ENCODE measurements around the gene VSTM2B.

Gene VSTM2B

DNA sequence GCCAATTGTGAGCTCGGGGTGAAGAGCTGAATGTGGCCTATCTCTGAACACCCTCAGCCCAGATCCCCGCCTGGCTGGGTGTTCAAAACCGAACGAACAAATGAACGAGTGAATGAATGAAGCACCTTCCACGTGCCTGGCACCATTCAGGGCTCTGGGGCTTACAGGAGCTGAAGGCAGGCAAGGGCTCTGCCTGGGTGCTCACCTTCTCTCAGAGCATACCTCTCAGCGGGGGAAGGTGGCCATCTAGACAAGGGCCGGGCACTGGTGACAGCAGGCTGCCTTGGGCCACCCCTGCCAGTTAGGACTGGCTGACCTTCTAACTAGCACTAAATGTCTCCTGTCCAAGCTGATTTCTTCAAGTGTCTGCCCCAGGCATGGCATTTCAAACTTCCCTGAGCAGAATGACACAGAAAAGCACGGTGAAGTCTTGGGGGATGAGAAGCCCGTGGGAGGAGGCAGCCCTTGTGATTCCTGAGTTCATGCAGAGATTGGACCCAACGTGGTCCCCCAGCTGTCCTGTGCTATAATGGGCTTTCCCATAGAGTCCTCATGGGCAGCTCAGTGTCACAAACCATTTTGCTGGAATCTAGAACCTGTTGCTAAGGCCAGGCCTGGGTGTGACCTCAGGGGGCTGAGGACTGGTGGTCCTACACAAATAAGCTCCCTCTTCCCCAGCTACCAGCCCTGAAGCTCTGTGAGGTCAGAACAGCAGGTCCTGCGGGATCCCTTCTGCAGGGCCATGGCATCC lies 27.9 kb upstream of the VSTM2B start:
- no peak for ATAC-seq
- TF ChIP-seq, protein P1, sequence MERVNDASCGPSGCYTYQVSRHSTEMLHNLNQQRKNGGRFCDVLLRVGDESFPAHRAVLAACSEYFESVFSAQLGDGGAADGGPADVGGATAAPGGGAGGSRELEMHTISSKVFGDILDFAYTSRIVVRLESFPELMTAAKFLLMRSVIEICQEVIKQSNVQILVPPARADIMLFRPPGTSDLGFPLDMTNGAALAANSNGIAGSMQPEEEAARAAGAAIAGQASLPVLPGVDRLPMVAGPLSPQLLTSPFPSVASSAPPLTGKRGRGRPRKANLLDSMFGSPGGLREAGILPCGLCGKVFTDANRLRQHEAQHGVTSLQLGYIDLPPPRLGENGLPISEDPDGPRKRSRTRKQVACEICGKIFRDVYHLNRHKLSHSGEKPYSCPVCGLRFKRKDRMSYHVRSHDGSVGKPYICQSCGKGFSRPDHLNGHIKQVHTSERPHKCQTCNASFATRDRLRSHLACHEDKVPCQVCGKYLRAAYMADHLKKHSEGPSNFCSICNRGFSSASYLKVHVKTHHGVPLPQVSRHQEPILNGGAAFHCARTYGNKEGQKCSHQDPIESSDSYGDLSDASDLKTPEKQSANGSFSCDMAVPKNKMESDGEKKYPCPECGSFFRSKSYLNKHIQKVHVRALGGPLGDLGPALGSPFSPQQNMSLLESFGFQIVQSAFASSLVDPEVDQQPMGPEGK (CRISPR knock-in tag; IDR thresholded peaks at IDR 0.05; ENCODE audit: borderline replicate concordance), result no peak
- TF ChIP-seq ARNTL (CRISPR knock-in tag; IDR thresholded peaks at IDR 0.05; ENCODE audit: borderline replicate concordance, low read depth), result no peak

DNA sequence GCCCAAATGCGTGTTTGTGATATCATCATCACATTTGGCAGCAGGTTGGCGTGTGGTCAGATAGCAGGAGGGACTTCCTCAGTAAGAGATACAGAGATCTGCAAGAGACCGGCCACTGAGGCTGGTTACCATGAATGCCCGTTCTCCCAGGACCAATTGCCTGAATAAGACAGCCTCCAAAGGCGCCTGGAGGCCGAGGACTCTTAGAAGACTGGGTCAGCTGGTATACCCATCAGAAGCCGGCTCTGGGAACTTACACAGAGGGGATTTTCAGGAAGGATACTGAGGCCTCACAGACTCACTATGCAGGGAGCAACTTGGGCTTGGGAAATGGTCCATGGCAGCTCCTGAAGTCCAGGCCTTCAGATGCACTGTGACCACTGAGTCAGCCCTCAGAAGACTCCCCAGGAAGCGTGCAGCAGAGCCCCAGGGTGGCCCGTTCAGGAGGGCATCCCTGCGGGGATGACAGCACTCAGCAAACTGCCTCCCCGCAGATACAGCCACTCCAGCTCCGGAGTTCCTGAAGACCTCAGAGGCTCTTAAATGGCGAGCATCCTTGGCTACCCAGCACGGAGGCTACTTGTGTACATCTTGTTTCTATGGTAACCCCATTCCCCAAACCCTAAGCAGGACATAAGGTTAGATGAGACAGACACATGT lies 26.4 kb upstream of the VSTM2B start:
- TF ChIP-seq, protein P2, sequence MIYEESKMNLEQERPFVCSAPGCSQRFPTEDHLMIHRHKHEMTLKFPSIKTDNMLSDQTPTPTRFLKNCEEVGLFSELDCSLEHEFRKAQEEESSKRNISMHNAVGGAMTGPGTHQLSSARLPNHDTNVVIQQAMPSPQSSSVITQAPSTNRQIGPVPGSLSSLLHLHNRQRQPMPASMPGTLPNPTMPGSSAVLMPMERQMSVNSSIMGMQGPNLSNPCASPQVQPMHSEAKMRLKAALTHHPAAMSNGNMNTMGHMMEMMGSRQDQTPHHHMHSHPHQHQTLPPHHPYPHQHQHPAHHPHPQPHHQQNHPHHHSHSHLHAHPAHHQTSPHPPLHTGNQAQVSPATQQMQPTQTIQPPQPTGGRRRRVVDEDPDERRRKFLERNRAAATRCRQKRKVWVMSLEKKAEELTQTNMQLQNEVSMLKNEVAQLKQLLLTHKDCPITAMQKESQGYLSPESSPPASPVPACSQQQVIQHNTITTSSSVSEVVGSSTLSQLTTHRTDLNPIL (CRISPR knock-in tag; IDR thresholded peaks at IDR 0.05; ENCODE audit: low read depth), result no peak
- TF ChIP-seq ZC3H10 (CRISPR knock-in tag; IDR thresholded peaks at IDR 0.05) (no peak), PPARA (CRISPR knock-in tag; IDR thresholded peaks at IDR 0.05; ENCODE audit: borderline replicate concordance) (no peak), TCF4 (CRISPR knock-in tag; IDR thresholded peaks at IDR 0.05; ENCODE audit: borderline replicate concordance) (no peak), ZFP30 (CRISPR knock-in tag; IDR thresholded peaks at IDR 0.05) (no peak), RARB (CRISPR knock-in tag; IDR thresholded peaks at IDR 0.05) (no peak), ZNF8 (CRISPR knock-in tag; IDR thresholded peaks at IDR 0.05) (no peak)
- TF ChIP-seq, protein P3, sequence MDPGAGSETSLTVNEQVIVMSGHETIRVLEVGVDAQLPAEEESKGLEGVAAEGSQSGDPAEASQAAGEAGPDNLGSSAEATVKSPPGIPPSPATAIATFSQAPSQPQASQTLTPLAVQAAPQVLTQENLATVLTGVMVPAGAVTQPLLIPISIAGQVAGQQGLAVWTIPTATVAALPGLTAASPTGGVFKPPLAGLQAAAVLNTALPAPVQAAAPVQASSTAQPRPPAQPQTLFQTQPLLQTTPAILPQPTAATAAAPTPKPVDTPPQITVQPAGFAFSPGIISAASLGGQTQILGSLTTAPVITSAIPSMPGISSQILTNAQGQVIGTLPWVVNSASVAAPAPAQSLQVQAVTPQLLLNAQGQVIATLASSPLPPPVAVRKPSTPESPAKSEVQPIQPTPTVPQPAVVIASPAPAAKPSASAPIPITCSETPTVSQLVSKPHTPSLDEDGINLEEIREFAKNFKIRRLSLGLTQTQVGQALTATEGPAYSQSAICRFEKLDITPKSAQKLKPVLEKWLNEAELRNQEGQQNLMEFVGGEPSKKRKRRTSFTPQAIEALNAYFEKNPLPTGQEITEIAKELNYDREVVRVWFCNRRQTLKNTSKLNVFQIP (CRISPR knock-in tag; IDR thresholded peaks at IDR 0.05; ENCODE audit: borderline replicate concordance, low read depth), result no peak
- TF ChIP-seq, protein P4, sequence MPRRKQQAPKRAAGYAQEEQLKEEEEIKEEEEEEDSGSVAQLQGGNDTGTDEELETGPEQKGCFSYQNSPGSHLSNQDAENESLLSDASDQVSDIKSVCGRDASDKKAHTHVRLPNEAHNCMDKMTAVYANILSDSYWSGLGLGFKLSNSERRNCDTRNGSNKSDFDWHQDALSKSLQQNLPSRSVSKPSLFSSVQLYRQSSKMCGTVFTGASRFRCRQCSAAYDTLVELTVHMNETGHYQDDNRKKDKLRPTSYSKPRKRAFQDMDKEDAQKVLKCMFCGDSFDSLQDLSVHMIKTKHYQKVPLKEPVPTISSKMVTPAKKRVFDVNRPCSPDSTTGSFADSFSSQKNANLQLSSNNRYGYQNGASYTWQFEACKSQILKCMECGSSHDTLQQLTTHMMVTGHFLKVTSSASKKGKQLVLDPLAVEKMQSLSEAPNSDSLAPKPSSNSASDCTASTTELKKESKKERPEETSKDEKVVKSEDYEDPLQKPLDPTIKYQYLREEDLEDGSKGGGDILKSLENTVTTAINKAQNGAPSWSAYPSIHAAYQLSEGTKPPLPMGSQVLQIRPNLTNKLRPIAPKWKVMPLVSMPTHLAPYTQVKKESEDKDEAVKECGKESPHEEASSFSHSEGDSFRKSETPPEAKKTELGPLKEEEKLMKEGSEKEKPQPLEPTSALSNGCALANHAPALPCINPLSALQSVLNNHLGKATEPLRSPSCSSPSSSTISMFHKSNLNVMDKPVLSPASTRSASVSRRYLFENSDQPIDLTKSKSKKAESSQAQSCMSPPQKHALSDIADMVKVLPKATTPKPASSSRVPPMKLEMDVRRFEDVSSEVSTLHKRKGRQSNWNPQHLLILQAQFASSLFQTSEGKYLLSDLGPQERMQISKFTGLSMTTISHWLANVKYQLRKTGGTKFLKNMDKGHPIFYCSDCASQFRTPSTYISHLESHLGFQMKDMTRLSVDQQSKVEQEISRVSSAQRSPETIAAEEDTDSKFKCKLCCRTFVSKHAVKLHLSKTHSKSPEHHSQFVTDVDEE (CRISPR knock-in tag; IDR thresholded peaks at IDR 0.05), result no peak
- no peak for ATAC-seq

DNA sequence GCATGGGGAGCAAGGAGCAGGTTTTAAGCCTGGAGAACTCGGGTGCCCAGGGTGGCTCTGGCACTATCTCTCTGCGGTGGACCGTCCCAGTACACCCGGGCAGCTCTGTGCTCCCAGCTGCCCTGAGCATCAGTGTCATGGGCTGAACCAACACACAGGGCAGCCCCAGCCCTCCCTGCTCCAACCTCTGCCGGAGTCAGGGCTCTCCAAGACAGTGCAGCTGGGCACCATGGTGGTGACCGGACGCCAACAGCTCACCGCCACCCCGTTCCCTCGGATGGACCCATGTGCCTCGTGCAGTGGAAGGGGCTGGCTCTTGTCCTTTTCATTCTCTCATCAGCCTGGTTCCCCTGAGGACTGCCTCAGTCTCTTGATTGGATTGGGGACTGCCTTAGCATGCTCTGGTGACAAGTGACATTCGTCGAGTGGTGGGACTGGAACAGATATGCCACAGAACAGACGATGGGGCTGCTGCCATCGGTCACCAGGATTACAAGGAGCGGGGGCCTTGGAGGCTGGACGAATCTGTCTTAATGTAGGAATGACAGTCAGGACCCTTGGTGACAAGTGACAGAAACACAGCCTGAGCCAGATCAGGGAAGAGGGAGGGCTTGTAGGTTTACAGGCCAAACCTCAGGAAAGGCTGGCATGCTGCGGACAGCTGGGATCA lies 25.7 kb upstream of the VSTM2B start:
- no peak for ATAC-seq
- TF ChIP-seq ESRRG (CRISPR knock-in tag; IDR thresholded peaks at IDR 0.05) (no peak), ZFP30 (CRISPR knock-in tag; IDR thresholded peaks at IDR 0.05) (no peak), OSR1 (CRISPR knock-in tag; IDR thresholded peaks at IDR 0.05) (no peak), RARB (CRISPR knock-in tag; IDR thresholded peaks at IDR 0.05) (no peak), GLIS3 (CRISPR knock-in tag; IDR thresholded peaks at IDR 0.05) (no peak), TCF4 (CRISPR knock-in tag; IDR thresholded peaks at IDR 0.05; ENCODE audit: borderline replicate concordance) (no peak), BACH2 (CRISPR knock-in tag; IDR thresholded peaks at IDR 0.05; ENCODE audit: borderline replicate concordance) (no peak), ZC3H10 (CRISPR knock-in tag; IDR thresholded peaks at IDR 0.05) (no peak), SNAI2 (CRISPR knock-in tag; IDR thresholded peaks at IDR 0.05) (no peak), TOX (CRISPR knock-in tag; IDR thresholded peaks at IDR 0.05; ENCODE audit: borderline replicate concordance) (no peak), PPARA (CRISPR knock-in tag; IDR thresholded peaks at IDR 0.05; ENCODE audit: borderline replicate concordance) (no peak), CSDC2 (CRISPR knock-in tag; IDR thresholded peaks at IDR 0.05) (no peak)
- TF ChIP-seq, protein P3 (CRISPR knock-in tag; IDR thresholded peaks at IDR 0.05; ENCODE audit: borderline replicate concordance, low read depth), result no peak
- TF ChIP-seq, protein P1 (CRISPR knock-in tag; IDR thresholded peaks at IDR 0.05; ENCODE audit: borderline replicate concordance), result no peak
- TF ChIP-seq, protein P4 (CRISPR knock-in tag; IDR thresholded peaks at IDR 0.05), result no peak

All from SK-N-SH treated with all-trans-retinoic acid at 6 μM for 48 hours (cell line).